ENCODE data around the gene NFATC1.

NFATC1 gene

DNA sequence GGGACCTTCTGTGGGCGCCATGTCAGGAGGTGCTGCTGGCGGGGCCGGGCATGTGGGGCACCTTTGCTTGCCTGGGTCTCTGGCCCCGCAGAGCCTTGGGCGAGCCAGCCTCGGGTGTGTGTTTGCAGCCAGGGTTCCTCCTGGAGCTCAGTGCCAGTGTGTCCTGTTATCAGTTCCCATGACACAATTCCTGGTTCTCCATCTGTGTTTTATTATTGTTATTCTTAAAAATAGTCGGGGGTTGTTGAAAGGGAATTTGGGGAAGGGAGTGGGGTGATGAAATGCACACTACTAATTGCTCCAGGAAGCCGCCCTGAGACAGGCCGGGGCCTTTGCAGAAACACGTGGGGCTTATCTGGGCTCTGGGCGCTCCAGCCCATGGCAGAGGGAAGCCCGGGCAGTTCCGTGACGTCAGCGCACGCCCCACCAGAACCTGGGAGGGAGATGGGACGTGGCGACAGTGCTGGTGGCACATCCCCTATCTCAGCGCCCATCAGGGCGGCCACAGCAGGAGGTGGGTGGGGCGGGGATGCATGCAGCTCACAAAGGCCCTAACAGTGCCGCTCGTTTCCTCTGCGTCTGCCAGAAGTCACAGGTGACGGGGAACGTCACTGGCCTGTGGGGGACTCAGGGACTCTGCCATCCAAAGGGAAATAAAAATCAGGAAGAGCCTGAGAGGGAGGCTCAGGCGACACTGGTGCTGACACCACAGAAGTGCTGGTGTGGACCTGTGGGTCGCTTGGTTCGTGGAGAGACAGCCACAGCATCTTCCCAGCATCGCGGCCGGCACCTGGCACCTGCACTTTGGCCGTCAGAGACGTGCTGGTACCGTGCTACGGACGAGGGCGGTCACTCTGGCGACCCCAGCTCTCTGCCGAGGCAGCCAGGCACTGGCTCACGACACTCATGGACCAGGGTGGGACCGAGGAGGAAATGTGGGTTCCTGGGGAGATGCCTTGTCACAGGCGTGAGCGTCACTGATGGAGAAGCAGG, 131.0 kb downstream of the NFATC1 start:
- no peak for DNase-seq

DNA sequence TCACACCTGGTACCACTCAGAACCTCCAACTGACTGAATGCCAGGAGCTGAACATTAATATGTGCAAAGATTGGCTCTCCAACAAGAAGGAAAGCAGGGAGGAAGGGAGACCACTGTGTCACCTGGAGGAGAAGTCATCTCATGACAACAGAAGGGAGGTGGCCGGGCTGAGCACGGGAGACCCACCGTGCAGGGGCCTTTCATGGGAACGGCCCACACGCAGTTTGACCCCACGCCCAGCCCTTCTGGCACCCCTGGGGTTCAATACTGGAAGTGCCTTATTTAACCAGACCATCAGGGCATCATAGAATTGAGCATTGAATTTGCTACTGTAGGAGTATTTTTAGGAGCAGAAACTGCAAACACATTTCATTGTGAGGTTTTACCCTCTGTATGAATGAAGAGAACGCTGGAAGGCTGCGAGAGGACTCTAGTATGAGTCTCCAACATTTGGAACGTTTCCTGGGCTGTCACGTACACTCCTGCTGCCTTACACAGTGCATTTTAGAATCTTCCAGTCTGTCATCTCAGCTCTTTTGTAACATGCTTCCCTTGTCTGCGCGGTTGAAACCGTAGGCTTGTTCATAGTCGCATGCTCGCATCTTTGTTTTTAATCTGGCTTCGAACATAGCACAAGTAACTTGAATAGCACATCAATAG, 132.1 kb downstream of the NFATC1 start:
- DNase-seq: no peak

DNA sequence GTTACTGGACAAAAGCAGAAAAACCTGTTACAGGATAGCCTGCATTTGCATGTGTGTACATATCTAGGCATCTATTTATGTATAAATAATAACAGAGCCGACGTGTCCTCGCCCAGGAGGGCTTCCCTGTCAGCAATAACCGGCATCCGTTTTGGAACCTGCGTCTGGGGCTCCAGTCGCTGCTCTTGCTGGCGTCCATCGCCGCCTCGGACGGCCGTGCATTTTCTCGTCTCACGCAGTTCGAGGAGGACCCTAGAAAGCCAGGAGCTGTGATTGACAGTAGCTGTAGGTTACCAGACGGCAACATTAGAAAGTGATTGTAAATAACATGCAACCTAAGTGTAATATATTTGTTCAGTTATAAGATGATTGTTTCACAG, 132.6 kb downstream of the NFATC1 start:
- no peak for DNase-seq

DNA sequence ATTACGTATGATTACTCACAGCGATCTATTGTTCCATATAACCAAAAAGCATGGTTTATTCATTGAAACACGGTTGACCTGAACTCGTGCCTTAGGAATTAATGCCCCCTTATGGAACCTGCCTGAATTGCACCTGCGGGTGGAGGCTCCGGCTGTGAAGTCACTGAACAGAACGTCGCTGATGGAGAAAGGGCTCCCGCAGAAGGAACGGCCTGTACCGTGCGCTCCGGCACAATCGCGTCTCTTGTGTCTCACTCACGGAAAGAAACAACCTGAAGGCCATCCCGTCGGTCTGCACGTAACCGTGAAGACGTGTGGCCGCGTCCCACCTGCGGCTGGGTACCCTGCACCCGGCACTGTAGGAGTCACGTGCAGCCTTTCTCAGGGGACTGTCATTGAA, 133.1 kb downstream of the NFATC1 start:
- DNase-seq: peak; percentile 76 to 81

DNA sequence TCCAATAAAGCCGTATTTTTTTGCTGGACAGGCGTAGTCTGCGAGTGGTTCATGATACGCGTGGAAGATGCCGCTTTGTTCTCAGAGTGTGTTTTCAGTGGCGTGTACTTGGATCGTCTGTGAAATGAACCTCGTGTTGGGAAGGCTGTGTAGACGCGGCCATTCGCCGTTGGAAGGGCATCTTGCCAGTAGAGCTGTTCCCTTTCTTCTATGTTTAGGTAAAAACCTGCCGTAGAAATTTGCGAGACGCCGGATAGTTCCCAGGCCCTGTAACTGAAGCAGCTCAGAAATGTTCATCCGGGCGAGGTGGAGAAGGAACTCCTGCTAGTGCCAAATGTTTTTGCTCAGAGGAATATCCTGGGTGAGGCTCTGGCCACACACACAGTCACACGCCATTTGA, 133.6 kb downstream of the NFATC1 start:
- DNase-seq: no peak

DNA sequence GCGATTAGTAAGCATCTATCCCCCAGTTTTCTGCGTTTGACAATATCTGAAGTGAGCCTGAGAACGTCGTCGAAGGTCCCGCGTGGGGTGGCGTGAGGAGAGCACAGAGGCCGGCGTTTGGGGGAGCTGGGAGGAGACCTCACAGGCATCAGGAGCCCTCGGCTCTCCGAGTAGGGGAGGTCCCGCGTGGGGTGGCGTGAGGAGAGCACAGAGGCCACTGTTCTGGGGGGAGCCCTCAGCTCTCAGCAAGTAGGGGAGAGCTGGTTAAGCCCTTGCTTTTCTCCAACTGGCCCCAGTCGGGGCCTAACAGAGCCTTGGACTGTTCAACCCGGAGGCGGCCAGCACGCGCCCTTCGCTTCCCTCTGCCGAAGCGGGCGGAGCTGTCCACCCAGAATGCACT, 134.3 kb downstream of the NFATC1 start:
- DNase-seq: no peak

DNA sequence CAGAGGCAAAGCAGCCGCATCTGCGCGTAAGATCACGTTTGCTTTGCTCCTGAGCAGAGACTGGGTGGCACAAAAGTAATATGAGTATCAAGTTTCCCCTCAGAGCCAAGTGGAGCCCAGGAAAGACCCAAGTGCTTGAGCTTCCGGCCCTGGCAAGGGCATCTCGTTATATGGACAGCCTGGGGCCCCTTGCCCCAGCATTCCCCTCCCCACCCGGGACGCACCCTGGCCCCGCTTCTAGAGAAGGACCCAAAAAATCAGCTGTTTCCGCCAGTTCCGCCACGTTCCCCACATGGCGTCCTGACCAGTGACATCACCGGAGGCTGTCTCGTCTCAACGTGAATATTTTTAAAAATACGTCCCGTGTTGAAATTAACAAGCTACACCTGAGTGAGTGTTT, 135.1 kb downstream of the NFATC1 start:
- DNase-seq: no peak

DNA sequence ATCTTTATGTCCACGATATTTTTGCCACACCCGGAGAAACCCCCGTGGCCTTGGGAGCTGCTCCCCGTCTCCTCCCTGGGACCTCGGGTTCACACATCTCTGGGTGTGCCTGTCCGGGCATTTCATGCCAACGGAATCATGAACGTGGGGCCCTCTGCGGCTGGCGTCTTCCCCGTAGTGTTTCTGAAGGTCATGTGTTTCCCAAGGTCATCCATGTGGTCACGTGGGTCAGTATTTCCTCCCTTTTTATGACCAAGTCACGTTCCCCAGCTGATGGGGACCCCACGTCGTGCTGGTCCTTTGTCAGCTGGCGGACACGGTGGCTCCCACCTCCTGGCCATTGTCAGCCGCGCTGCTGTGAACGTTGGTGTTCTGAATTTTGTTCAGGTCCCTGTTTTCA, 135.7 kb downstream of the NFATC1 start:
- DNase-seq: no peak

DNA sequence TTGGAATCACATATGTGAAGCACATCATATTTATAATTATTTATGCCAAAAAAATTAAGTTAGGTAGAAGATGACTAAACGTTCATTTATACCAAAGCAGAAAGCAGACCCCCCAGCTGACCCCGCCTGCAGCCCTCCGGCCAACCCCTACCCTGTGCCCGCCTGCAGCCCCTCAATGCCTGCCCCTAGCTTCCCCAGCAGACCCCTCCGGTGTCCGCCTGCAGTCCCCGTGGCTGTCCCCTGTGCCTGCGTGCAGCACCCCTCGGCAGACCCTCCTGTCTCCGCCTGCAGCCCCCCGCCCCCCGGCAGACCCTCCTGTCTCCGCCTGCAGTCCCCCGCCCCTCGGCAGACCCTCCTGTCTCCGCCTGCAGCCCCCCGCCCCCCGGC, 136.2 kb downstream of the NFATC1 start:
- no peak for DNase-seq

DNA sequence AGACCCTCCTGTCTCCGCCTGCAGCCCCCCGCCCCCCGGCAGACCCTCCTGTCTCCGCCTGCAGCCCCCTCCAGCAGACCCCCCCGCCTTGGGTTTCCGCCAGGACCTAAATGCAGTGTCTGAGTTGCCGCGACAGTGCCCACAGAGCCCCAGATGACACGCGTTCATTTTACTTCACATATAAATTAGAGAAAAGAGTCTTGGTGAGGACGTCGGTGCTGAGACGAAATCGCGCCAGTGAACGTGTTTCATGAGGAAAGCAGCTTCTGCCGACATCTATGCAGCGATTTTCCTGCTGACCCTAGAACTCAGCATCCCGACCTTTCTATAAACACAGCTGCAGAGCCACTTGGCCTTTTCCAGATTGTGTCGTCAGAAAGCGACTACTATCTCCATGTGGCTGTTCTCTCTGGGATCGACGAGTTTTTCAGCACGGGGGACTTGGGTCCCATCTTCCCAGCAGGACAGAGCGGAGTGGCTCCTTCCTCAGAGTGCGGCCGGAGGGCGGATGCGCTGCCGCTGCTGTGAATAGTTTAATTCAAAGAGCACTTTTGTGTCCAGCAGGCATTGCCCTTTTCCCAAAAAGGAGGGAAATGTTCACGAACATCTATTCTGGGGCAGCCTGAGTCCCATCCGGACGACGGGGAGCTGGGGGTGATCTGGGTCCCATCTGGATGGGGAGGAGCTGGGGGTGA, 136.7 kb downstream of the NFATC1 start:
- DNase-seq: no peak

DNA sequence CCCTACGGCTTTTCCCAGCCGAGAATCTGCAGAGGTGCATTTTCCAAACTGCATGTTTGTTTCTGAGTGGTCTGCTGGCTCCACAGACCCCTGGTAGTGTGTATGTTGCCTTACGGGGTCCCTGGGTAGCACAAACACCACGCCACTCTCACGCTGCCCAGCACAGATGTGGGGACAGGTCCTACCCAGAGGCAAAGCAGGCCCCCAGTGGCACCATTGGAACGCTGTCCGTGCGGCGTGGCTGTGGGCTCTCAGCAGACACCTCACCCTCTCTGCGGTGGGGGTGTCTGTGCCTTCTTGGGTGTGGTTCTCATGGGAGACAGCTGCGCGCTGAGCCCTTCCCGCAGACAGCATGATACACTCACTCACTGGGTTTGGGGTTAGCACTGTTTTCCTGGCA, 137.4 kb downstream of the NFATC1 start:
- DNase-seq: no peak

DNA sequence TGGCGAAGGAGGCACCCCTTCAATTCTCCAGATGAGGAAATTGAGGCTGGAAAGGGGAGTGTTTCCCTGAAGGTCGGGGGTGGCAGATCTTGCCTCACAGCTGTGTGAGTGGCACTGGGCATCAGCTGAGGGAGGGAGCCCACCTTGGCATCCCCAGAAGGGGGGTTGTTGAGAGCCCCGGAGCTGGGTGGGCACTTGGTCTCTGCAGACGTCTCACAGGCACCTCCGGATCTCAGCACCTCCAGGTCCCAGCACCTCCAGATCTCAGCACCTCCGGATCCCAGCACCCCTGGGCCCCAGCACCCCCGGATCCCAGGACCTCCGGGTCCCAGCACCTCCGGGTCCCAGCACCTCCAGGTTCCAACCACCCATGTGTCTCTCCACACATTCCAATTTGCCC, 137.9 kb downstream of the NFATC1 start:
- DNase-seq: no peak

DNA sequence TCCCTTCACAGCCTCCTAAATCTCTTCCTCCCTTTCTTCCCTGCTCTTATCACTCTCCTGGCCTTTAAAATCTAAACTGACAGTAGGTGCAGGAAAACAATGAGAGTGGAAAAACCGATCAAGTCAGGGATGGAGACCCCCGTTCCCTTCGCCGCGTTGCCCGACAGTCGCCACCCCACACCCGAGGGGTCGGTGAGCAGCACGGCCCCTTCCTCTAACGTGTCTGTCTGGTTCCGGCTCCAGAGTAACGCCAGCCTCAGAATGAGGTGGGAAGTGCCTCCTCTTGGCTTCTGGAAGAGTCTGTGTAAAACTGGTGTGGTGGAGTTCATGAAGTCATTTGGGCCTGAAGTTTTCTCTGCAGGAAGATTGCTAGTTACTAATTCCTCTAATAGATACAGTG, 138.6 kb downstream of the NFATC1 start:
- DNase-seq: no peak

DNA sequence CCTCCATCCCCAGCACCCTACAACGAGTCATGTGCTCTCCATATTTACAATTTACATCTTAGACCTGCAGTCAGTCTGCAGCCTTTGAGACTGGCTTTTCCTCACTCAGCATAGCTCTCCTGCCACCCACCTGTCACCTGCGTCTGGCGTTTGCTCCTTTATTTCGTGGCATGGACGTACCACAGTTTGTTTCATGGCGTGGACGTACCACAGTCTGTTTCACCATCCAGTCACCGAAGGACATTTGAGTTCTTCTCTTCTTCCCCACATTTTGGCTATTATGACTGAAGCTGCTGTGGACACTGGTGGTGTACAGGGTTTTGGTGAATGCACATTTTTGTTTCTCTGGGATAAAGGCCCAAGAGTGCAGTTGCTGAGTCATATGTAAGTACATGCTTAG, 142.0 kb downstream of the NFATC1 start:
- no peak for DNase-seq

DNA sequence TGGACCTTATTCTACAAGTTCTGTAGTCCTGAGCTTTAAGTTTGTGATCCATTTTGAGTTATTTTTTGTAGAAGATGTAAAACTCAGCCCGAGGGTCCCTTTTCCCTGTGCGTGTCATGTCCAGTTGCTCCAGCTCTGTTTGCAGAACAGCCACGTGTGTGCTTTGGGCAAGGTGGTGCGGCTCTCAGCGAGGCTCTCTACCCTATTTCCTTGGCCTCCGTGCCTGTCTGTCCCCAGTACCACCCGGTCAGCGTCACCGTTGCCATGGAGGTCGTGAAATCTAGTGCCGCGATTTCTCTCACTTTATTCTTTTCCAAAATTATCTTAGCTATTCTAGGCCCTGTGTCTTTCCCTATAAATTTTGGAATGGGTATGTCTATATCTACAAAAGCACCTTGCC, 142.9 kb downstream of the NFATC1 start:
- no peak for DNase-seq

DNA sequence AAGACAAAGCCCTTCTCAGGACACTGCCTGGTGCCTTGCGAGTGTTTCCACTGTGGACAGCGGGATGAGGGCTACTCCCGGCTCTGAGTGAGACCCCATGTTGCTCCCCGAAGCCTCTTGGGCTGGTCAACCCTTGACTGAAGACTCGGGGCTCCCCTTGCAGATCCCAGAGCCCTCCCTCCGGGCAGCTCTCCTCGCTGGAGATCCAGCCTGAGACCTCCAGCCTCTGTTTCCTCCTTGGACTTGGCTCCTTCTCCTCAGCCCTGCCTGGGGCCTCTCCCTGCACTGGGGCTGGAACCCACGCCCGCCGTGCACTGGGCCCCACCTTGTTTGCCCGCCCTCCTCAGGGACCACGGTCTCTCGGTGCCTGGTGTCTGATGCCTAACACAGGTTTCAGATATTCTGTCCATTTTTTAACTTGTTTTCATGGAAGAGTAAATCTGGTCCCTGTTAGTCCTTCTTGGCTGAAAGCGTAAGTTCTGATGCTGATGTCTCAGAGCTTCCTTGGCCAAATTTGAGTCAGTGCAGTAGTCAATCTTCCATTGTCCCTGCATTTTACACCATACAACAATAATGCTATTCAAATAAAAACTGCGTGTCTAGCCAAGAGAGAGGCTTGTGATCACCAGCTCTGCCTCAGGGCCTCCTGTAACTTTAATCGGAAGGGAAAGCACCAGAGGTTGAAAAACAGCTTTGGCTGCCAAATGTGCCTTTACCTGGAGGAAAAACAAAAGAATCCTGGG, 144.6 kb downstream of the NFATC1 start:
- no peak for DNase-seq

DNA sequence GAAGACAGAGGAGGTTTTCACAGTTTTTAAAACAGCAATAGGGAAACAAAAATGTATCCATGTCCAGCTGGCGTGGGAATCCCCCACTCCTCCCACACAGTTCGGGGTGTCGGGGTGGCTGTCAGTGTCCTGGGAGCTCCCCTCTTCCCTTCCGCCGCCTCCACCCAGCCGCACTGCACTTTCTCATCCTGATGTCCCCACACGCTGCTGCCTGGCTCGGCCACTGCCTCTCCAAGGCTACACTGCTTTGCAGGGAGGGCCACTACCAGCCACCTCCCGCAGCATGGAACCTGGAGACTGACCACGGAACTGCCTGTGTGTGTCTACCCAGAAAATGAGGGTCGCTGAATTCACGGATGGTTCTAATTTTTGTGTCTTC, 145.2 kb downstream of the NFATC1 start:
- DNase-seq: no peak

DNA sequence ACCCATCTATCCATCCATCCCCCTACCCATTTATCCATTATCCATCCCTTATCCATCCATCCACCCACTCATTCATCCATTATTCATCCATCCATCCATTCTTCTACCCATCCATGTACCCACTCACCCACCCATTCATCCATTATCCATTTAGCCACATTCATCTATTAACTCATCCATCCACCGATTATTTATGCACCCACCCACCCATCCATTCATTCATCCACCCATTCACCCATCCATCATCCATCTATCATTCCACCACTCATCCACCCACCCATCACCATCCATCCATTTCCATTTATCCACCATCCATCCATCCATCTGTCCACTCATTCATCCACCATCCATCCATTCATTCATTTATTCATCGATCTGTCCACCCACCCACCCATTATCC, 146.5 kb downstream of the NFATC1 start:
- DNase-seq: no peak

DNA sequence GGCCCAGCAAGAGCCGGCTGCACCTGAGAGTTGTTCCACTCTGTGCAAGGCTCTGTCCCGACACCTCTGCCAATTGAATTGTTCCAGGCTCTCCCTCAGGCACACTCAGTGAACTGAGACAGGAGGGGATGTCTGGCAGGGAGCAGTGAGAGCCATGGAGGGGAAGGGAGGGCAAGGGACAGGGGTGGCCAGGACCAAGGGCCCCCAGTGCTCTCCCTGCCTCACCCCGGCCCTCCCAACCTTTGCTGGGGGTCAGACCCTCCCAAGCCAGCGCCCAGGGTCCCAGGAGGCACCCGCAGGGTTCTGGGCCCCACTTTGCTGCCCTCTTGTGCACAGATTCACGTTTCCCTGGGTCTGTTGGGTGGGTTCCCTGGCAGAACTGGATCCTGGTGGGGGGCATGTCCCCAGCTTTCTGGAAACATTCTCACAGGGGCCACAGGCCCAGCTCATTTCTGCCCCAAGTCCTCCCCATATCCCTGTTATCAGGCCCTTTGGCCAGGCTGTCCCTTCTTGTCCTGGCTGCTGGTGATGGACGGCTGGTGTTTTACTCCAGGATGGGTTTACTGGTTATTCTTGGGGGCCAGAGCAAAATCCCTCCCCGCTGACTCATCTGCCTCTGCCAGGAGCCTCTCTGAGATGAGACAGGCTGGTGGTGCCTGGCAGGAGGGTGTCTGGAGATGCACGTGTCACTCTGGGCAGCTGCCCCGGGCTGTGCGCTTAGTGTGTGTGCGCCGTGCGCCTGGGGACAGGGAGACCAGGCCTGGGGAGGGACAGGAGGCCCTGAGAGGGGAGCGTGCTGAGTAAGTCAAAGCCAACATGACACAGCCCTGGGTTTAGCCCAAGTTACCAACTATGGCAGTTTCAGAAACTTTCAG, 147.4 kb downstream of the NFATC1 start:
- DNase-seq: no peak

DNA sequence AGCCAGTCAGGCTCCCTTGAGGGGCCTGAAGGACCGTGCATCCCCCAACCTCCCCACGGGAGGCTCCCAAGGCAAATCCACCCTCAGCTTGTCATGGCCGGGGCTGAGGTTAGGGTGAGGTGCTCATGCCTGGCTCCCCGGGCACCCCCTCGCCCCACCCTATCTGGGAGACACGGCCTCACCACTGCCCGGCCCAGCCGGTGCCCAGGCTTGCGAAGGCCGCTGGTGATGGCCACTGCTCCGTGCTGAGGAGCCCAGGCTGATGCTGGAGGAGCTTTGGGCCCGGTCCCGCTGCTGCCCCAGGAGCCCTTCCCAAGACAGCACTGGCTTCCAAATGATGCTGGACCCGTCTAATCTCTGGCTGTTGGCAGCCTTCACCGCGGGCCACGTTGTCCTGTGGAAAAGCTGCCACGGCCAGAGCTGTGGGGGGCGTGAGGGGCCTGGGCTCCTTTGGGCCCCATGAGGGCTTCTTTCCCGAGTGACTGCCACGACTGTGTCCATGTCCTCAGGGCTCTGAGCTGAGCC, 148.2 kb downstream of the NFATC1 start:
- no peak for DNase-seq

DNA sequence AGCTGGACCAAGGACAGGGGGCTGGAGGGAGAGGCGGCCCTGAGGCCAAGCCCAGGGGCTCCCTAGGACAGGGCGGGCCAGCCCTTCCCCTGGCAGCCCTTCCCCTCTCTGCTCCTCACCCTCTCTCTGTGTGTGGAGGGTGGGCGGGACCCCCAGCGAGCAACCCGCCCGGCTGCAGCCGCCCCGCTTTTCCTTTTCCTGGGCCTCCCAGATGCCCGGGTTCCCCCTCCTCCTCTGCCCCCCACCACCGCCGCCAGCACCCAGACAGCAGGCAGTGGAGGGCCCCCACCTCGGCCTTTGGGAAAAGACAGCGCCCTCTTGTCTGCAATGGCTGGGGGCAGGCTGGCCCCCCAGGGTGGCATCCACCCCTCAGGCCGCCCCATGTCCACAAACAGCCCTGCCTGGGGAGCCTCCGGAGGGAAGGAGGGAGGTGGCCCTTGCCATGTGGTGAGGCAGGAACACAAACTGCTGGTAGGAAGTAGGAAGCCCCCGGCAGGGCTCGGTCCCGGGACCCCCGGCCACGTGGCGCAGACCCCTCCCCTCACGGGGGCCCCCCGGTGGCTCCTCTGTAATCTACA, 148.7 kb downstream of the NFATC1 start:
- DNase-seq: no peak

Data from activated CD4-positive, alpha-beta T cell treated with anti-CD3 and anti-CD28 coated beads, Interleukin-2, amount 50 U/mL, for 4 hours (primary cell).